MM.1S (cell line): ENCODE data around the gene ZNF320.

Experiments
- CTCF ChIP-seq: fragments of 300-600 bp; sonication (generic); IDR thresholded peaks from 2 replicates; pipeline ENCODE4 v1.5.1; 2016; ENCODE audit warnings: antibody characterized with exemption, low read length, mixed read lengths
- EZH2phosphoT487 ChIP-seq: fragments of 300-600 bp; sonication (generic); IDR thresholded peaks from 2 replicates; pipeline ENCODE4 v1.6.1; 2018; ENCODE audit warnings: antibody characterized with exemption, low read length

GRCh38 chr19:52936954-52937325 lies 39.5 kb upstream of the ZNF320 start:
- no peak for TF ChIP-seq CTCF
- no peak for TF ChIP-seq EZH2phosphoT487
